ENCODE measurements around the gene SLC9C1. TPM values are rescaled to one million over a fixed set of nuclear protein-coding genes. Genes with fewer than 3 reads are reported as not detected.

Gene SLC9C1
- total RNA-seq (2021; ENCODE audit: unreplicated experiment) (0.79 TPM), Bru-seq, nascent RNA (percentile 28 among the genes with signal in this experiment), BruChase-seq, experiment 1, labeled RNA remaining after a 6-hour chase (percentile 14 among the genes with signal in this experiment), BruChase-seq, experiment 2, labeled RNA remaining after a 2-hour chase (percentile 26 among the genes with signal in this experiment)
- polyA plus RNA-seq (2012) = not detected in 2 replicates
- long read RNA-seq, partial matches to known transcripts = 0 of 1 reads
- long read RNA-seq, other reads (novel, unspliced or antisense) = 1 of 1 reads

GRCh38 chr3:112293368-112294321 lies at the start of gene SLC9C1:
SLC9C1 (minus strand) TSS chr3:112294216; CDS start chr3:112286791, 7,425 bp downstream.
- RAD21 ChIA-PET (ENCODE audit: low non-redundant PET in 1 of 2, low total read pairs in 2 of 2, uncharacterized antibody in 2 of 2, unreplicated experiment in 2 of 2) = interaction anchor here (0.8 to 1.1 kb wide), 3 partner anchors 144 to 157 kb away, joined by 3 to 4 read pairs (median 4); no protein-coding TSS in a partner anchor
- peak within 1 kb of the TSS; percentile 30 to 54 for H3K4me3 ChIP-seq (replicated peaks in 1 of 2; ENCODE audit: low read depth in 1 of 2, low read length in 2 of 2)
- peak; percentile 48 for TF ChIP-seq POLR2AphosphoS5 (IDR thresholded peaks at IDR 0.05; ENCODE audit: low read depth, low read length)
- TF ChIP-seq FOSL1 (IDR thresholded peaks at IDR 0.05; ENCODE audit: low read depth) = no peak
- peak; percentile 47; the same call in 1 of the 2 replicates for TF ChIP-seq CEBPB (IDR thresholded peaks at IDR 0.05; ENCODE audit: low read depth)
- TF ChIP-seq ZNF274 (IDR thresholded peaks at IDR 0.05; ENCODE audit: low read depth, low read length) = no peak
- TF ChIP-seq TCF7L2 (IDR thresholded peaks at IDR 0.05; ENCODE audit: borderline replicate concordance, extremely low read depth, insufficient read depth, insufficient read length) = peak; percentile 15
- peak; percentile 80 for TF ChIP-seq RAD21 (IDR thresholded peaks at IDR 0.05; ENCODE audit: low read depth)
- TF ChIP-seq POLR2A (IDR thresholded peaks at IDR 0.05; ENCODE audit: borderline replicate concordance, extremely low read depth, insufficient read depth, insufficient read length) = peak; percentile 54
- TF ChIP-seq MAX (IDR thresholded peaks at IDR 0.05) = peak; percentile 62
- TF ChIP-seq CTCF (IDR thresholded peaks at IDR 0.05 in 2 of 3, conservative IDR thresholded peaks at IDR 0.05 in 1 of 3; ENCODE audit: borderline replicate concordance in 1 of 3, insufficient read depth in 1 of 3, low read depth in 2 of 3, low read length in 2 of 3) = peak; percentile 52 to 67 (median 57); a peak in 5 of 6 replicates
- TF ChIP-seq SP1 (IDR thresholded peaks at IDR 0.05; ENCODE audit: low read depth) = no peak
- TF ChIP-seq REST (IDR thresholded peaks at IDR 0.05; ENCODE audit: low read depth) = no peak
- no peak for TF ChIP-seq EZH2 (IDR thresholded peaks at IDR 0.05)
- 0 out of 2 replicates have a peak, but pooled peaks have one; percentile 57 for TF ChIP-seq CBX3 (IDR thresholded peaks at IDR 0.05; ENCODE audit: low read depth)
- H3K9me2 ChIP-seq (ENCODE audit: insufficient read depth) = no peaks in the 10 kb centered on the region
- CTCF ChIA-PET = interaction anchor here (0.5 to 2.7 kb wide), 40 partner anchors 8 to 741 kb away, joined by 3 to 14 read pairs (median 5); no protein-coding TSS in a partner anchor
- no peaks in the 10 kb centered on the region for H3K79me2 ChIP-seq (ENCODE audit: insufficient read depth, low read length)
- peak within 1 kb of the TSS; percentile 100 for H2AFZ ChIP-seq (ENCODE audit: low read depth, low read length, poor library complexity, severe bottlenecking)
- H4K20me1 ChIP-seq (ENCODE audit: insufficient read depth) = no peaks in the 10 kb centered on the region
- intact Hi-C loops (cut with micrococcal nuclease) = loop anchor here (1.0 kb wide), 2 partner anchors 226 to 238 kb away; no protein-coding TSS in a partner anchor
- TSS peak; percentile 91 for BruUV-seq (replicated peaks)
- H3K4me1 ChIP-seq (ENCODE audit: control insufficient read depth in 1 of 2, insufficient read depth in 2 of 2, low read length in 2 of 2) = peaks cover 7 to 21% of the 10 kb centered on the region in 2 experiments
- peak within 1 kb of the TSS; percentile 85 for H3K4me2 ChIP-seq (ENCODE audit: low read length)
- peak within 1 kb of the TSS; percentile 46 for H3K9ac ChIP-seq (ENCODE audit: low read length)
- POLR2A ChIA-PET = interaction anchor here (1.2 to 1.7 kb wide), 6 partner anchors 9 to 226 kb away, joined by 3 to 6 read pairs (median 3); no protein-coding TSS in a partner anchor
- no peaks in the 10 kb centered on the region for H3K9me3 ChIP-seq (ENCODE audit: control insufficient read depth in 1 of 2, insufficient read depth in 1 of 2, low read depth in 1 of 2, low read length in 2 of 2)
- peak; percentile 69 for DNase-seq (ENCODE audit: low read depth, low spot score)
- no peaks in the 10 kb centered on the region for H3K27me3 ChIP-seq (ENCODE audit: insufficient read depth, low read length)
- H3K27ac ChIP-seq (ENCODE audit: low read depth, low read length) = peak within 1 kb of the TSS; percentile 50
- ATAC-seq = peak; percentile 89
- H3K36me3 ChIP-seq (ENCODE audit: control insufficient read depth in 1 of 2, insufficient read depth in 2 of 2, low read length in 2 of 2) = no peaks in the 10 kb centered on the region

All from HCT116 (cell line).